HTERT RPE-1 (cell line): ENCODE results near the gene NR3C2.
"Not testable (repeated sequence)": the region's sequence is repeated elsewhere in the genome, so short reads cannot be mapped to it uniquely, and the experiment has no call there.

Experiments used
- in situ Hi-C: fragments of 300-500 bp; cut with MboI; formaldehyde crosslinking; loops from 4 replicates; pipeline ENCODE4 v1.14.3; 2020; ENCODE audit warnings: low sequenced_read_pairs

The NR3C2 gene

GRCh38 chr4:148225639-148226038 lies 216.6 kb downstream of the NR3C2 start:
- in situ Hi-C loops, result no loop called here

- in situ Hi-C loops, result no loop called here
These were observed 217.7 kb downstream of the NR3C2 start for GRCh38 chr4:148224476-148224875.

DNA sequence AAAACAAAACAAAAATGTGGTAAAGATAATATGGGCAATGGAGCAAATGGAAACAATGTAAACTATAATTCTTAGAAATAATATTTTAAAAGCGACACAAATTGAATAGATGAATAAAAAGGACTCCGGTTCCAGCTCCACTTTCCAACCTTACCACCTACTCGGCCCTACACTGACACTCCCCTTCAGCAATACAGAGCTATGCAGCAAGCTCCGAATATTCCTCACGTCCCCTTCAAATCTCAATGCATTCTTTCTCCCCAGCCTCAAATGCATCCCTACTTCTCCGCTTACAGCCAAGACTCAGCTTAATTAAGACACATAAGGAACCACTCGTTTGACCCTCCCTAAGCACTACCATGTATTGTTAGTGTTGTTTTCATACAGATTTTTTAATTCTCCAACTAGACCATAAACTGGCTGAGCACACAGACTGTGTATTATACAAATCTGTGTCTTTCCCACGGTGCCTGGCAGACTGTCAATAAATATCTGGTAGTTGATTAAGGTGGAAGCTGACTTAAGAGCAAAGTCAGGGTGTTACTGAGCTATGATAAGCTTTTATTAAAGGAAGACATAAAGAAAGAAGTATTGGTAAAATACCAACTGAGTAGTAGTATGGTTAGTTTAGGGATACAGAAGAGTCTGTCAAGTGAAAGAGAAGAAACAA lies 219.1 kb downstream of the NR3C2 start:
- in situ Hi-C loops, result no loop called here

- in situ Hi-C loops, result no loop called here
These were observed 225.1 kb downstream of the NR3C2 start for GRCh38 chr4:148216866-148217814.

GRCh38 chr4:148216321-148216720 lies 225.9 kb downstream of the NR3C2 start:
- in situ Hi-C loops, result no loop called here

DNA sequence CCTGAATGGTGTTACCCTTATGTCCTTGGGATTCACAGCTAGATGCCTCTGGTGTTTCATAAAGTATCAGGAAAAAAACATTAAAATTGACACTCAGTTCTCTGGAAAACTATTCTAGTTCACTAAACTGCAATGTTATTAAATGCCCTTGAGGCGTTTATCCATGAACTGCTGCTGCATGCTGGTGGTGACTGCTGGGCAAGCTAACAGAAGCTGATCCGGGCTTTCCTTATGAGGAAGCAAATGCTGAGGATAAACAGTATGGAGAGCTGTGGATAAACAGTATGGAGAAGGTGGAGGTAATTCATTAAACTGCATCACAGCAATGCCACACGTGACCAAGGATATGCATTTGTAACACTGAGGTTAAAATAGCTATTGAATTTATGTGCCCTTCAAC lies 227.0 kb downstream of the NR3C2 start:
- in situ Hi-C loops, result no loop called here

DNA sequence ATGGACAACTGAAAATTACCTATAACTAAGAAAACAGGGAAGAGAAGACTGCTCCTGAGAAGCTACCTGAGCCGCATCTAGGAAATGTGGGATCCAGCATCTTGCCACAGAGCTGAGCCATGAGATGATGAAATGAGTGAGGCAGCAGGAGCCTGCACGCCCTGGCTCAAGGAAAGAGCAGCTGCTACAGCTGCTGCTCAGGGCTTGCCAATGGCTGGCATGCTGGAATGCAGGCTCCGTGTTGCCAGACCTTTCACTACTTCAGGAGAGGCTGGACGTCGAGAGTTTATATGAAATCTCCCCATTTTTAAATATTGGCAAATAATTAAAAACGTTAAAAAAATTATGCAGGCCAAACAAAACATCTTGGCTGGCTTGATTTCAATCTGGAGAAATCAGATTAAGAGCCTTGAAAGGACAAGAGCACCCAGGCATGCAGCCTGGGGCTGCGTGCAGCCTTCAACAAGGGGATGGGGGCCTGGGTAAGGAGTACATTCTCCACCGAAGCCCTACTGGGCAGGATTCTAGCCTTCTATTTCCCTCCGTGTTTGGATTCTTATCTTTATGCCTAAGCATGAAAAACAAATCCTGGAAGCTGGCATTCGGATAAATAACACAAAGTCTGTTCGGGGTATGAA lies 227.6 kb downstream of the NR3C2 start:
- in situ Hi-C loops, result no loop called here

GRCh38 chr4:148211533-148211932 lies 230.7 kb downstream of the NR3C2 start:
- in situ Hi-C loops, result no loop called here

- in situ Hi-C loops, result no loop called here
These were observed 231.6 kb downstream of the NR3C2 start for GRCh38 chr4:148210661-148211060.

DNA sequence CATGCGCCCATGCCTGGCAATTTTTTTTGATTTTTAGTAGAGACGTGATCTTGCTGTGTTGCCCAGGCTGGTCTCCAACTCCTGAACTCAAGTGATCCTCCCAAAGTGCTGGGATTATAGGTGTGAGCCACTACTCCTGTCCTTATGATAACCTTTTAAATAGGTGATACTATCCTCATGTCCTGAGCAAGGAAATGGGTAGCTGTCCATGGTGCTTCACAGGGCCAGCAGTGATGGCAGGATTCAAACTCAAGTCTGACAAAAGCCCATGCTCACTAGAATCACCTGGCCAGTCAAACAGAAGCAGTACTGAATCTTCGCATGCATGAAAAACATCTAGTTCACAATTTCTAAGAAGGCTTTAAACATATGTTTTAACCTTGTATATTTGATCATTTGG lies 235.1 kb downstream of the NR3C2 start:
- in situ Hi-C loops, result no loop called here

DNA sequence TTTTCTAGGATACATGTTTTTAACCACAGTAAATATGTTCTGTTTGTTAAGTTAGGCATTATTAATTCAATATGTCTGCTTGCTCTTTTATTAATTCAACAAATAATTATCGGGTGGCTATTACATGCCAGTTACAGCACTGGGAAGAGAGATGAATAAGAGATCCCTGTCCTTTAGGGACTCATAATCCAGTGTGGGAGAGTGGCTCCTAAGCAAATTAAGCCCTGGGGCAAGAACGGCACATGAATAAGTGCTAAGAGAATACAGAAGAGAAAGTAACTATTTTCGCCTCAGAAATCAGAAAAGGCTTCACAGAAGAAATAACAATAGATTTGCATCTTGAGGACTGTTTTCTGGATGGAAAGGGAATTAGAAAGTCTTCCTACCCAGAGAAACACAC lies 236.7 kb downstream of the NR3C2 start:
- in situ Hi-C loops, result no loop called here

DNA sequence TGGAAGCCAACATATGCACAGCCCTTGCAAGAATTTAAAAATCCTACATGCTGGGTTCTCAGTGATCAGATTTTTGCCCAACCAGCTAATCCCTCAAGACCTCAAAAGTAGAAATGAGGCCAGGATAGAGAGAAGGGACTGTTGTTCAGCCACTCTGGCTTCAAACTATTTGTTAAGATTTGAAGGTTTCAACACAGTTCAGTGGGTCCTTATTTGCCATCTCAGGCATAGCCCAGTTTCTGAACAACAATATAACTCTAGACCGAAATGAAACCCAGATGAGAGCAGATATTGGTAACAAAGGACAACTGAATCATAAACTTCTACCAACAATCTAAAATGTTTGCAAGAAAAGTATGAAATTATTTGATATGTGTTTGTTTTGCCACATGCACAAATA lies 237.3 kb downstream of the NR3C2 start:
- in situ Hi-C loops, result no loop called here

DNA sequence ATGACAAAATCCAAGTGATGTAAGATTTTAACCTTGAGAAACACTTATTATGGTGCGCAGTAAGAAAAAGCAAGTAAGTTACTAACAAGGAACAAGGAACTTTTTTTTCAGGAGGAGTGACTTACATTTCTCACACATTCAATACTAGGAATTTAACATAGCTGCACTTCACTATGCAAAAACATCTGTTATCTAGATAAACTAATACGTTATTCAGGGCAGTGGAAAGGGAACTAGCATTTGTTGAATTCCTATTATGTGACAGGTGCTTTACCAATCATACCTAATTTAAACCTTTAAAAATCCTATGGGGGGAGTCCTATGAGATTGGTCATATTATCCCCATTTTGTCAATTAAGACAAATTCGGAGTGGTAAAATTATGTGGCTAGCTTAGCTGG lies 238.0 kb downstream of the NR3C2 start:
- in situ Hi-C loops, result no loop called here

DNA sequence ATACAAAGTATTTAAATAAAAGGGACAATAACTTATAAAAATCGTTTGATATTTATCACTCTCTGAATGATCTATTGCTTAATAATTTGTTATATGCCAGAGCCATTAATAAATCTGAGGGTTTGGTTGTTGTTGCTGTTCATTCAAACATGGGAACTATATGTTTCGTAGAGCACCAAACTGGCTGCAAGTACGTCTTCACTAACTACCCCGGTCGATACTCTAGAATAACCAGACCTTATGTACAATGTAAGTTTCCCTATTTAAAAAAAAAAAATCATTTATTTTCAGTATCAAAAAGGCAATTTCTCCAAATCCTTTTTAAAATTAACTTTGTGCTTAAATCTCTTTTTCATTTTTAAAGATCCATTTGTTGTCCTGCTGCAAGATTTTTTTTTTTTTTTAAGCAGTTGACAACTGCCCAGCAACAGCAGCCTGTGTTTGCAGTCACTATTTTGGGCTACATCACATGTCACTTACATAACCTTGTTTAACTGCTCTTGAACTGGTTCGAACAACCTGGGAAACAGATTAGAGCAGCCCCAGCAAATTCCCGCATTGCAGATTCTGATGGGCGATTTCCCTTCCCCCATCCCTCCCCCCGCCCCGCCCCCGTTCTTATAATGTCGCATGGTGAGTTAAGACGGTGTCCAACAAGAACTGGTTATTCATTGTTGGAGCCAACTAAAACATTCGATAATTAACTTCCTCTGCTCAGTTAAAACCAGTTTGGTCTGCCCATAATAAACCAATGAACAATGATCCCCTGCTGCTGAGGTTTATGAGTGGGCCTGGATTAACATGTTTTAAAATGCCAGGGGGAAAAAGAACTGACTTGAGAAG lies 238.9 kb downstream of the NR3C2 start:
- in situ Hi-C loops, result no loop called here

GRCh38 chr4:148200960-148201359 lies 241.3 kb downstream of the NR3C2 start:
- in situ Hi-C loops, result no loop called here

GRCh38 chr4:148196164-148196563 lies 246.1 kb downstream of the NR3C2 start:
- in situ Hi-C loops, result no loop called here

DNA sequence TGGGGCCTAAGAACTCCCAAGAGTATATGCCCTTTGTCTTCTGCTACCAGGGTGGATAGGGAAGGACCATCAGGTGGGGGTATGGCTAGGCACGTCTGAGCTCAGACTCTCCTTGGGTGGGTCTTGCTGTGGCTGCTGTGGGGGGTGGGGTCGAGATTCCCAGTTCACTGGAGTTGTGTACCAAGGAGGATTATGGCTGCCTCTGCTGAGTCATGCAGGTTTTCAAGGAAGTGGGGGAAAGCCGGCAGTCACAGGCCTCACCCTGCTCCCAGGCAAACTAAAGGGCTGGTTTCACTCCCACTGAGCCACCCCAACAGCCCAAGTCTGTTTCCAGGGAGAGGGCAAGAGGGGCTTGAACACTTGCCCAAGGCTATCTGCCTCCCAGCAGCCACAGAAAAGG lies 249.7 kb downstream of the NR3C2 start:
- in situ Hi-C loops, result no loop called here

DNA sequence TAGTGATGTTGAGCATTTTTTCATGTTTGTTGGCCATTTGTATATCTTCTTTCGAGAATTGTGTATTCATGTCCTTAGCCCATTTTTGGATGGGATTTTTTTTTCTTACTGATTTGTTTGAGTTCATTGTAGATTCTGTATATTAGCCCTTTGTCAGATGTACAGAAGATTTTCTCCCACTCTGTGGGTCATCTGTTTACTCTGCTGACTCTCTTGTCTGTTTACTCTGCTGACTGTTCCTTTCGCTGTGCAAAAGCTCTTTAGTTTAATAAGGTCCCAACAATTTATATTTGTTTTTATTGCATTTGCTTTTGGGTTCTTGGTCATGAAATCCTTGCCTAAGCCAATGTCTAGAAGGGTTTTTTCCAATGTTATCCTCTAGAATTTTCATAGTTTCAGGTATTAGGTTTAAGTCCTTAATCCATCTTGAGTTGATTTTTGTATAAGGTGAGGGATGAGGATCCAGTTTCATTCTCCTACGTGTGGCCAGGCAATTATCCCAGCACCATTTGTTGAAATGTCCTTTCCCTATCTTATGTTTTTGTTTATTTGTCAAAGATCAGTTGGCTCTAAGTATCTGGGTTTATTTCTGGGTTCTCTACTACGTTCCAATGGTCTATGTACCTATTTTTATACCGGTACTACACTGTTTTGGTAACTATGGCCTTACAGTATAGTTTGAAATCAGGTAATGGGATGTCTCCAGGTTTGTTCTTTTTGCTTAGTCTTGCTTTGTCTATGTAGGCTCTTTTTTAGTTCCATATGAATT lies 254.6 kb downstream of the NR3C2 start:
- in situ Hi-C loops, result not testable (repeated sequence)

DNA sequence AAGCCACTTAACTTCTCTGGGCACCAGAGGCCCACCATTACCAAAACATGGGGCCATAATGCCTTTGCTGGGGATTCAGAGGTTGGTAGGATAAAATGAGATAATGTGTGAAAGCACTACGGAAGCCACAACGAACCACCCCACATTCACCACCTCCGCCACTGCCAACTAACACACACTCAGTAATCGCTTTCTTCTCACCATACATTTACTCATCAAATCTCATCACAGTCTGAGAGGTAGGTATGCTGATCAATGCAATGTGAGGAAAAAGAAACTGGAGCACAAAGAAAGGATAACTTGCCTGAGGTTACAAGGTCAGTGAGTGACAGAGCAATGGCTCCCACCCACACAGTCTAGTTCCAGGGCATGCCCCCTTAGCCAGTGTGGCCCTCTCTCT lies 257.3 kb downstream of the NR3C2 start:
- in situ Hi-C loops, result no loop called here

DNA sequence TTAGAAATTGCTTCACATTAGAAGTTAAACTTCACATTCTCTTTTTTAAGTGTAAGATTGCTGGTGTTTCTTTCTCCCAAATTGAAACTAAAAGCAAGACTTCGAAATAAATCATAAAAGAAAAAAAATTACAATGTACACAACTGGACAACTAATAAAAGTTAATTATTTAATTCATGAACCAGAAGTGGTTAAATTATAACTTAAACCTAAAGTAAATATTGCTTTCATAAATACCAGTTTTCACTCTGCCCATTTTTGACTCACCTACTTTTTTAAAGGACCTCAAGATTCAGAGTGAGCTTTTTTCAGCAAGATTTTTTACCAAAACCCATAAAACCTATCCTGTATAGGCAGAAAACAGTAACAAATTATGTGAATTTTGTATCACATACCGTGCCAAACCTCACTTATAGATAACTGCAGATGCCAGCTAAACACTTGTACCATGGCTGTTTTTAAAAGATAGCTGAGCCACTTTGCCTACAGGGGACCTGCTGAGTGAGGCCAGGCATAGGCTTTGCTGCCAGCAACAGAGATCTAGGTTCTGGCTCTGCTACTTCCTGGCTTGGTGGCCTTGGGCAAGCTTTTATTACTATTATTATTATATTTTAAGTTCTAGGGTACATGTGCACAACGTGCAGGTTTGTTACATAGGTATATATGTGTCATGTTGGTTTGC lies 259.8 kb downstream of the NR3C2 start:
- in situ Hi-C loops, result no loop called here
